Right lobe of liver (tissue), 6 donors: ENCODE measurements around the gene GTPBP8. TPM values are rescaled to one million over a fixed set of nuclear protein-coding genes. Genes with fewer than 3 reads are reported as not detected.

Experiments used
- ATAC-seq, 4 donors: fragments of 200-7000 bp; cut with Tn5 transposase; one replicate each; pipeline ENCODE4 v1.9.1; 2020; ENCODE audit warnings: mild to moderate bottlenecking in 4 of 4, moderate library complexity in 4 of 4
- DNase-seq, 3 donors: peaks; one replicate each; pipeline ENCODE4 v3.0.0-alpha.2; 2020
- H3K27ac ChIP-seq, 3 donors: fragments of 200-600 bp; one replicate each; pipeline ENCODE4 v1.8.0; 2022
- H3K27me3 ChIP-seq, 2 donors: fragments of 200-600 bp; one replicate each; pipeline ENCODE4 v1.8.0; 2022
- H3K36me3 ChIP-seq, 4 donors: fragments of 200-600 bp; sonication (generic) in 1 of 4; one replicate each; pipeline versions ENCODE4 v1.5.1 to v1.8.0; 2017 to 2022; ENCODE audit warnings: control low read depth in 1 of 4
- H3K4me1 ChIP-seq, 4 donors: fragments of 200-600 bp; sonication (generic) in 1 of 4; one replicate each; pipeline versions ENCODE4 v1.5.1 to v1.8.0; 2017 to 2022; ENCODE audit warnings: control low read depth in 1 of 4
- H3K4me3 ChIP-seq, 3 donors: fragments of 200-600 bp; one replicate each; pipeline ENCODE4 v1.8.0; 2022
- H3K9me3 ChIP-seq, 4 donors: fragments of 200-600 bp; sonication (generic) in 1 of 4; one replicate each; pipeline versions ENCODE4 v1.5.1 to v1.8.0; 2017 to 2022; ENCODE audit warnings: control low read depth in 1 of 4
- CTCF ChIP-seq, 4 donors: fragments of 200-600 bp in 3 of 4; fragments of 450-650 bp in 1 of 4; IDR thresholded peaks; one replicate each; pipeline versions ENCODE4 v1.5.1 to v1.8.0; 2016 to 2022; ENCODE audit warnings: antibody characterized with exemption in 4 of 4, mild to moderate bottlenecking in 2 of 4
- POLR2A ChIP-seq: fragments of 450-650 bp; IDR thresholded peaks from one replicate; pipeline ENCODE4 v1.6.1; 2017; ENCODE audit warnings: antibody characterized with exemption, mild to moderate bottlenecking
- WGBS: methylation state at CpG from one replicate; pipeline ENCODE4 v1.1.6; 2018; ENCODE audit warnings: low coverage, low lambda C conversion rate; ENCODE audit not compliant: insufficient coverage; ENCODE audit errors: missing lambda C conversion rate; 5-methylcytosine and 5-hydroxymethylcytosine counted together
- intact Hi-C, 2 donors: fragments of 100-400 bp; cut with DNase I; formaldehyde crosslinking; loops; one replicate each; pipeline versions ENCODE4 v1.11.2 to v1.14.1; 2022
- total RNA-seq, 6 experiments: library from RNA; depleted of rRNA in 2 of 6; stranded (reverse); fragments of >200 nt in 2 of 6; fragmentation: NEBNext Ultra II Directional in 3 of 6; extraction: Animal tissue kit (Norgen Biotek cat#: 25700) in 3 of 6; gene quantifications; one replicate each; pipeline versions ENCODE4 v1.1.0 to v1.2.4, GENCODE V29; 2016 to 2023
- donor health status: DM: no; HTN: yes; CAD: no.
- donor health status: DM: no; HTN: no; CAD: no.
- donor health status: DM: no; HTN: no; CAD: no.
- donor health status: DM: no; HTN: yes; CAD: no.
- donor health status: DM: no; HTN: yes; CAD: no.

GTPBP8 gene
- total RNA-seq, 6 experiments from 2014 or later, result 3.7 to 16.2 (median 7.5) TPM

GRCh38 chr3:112972158-112972557 lies 18.6 kb upstream of the GTPBP8 start:
- no peak for DNase-seq
- Histone ChIP-seq H3K9me3 (no peaks in the 10 kb centered on the region), H3K27ac (no peak overlapping the region), H3K4me1 (no peaks in the 10 kb centered on the region), H3K36me3 (no peaks in the 10 kb centered on the region), H3K27me3 (no peaks in the 10 kb centered on the region), H3K4me3 (no peak overlapping the region)
- no peak for ATAC-seq
- intact Hi-C loops, result no loop called here
- TF ChIP-seq CTCF (IDR thresholded peaks at IDR 0.05) (no peak), POLR2A (no peak)

DNA sequence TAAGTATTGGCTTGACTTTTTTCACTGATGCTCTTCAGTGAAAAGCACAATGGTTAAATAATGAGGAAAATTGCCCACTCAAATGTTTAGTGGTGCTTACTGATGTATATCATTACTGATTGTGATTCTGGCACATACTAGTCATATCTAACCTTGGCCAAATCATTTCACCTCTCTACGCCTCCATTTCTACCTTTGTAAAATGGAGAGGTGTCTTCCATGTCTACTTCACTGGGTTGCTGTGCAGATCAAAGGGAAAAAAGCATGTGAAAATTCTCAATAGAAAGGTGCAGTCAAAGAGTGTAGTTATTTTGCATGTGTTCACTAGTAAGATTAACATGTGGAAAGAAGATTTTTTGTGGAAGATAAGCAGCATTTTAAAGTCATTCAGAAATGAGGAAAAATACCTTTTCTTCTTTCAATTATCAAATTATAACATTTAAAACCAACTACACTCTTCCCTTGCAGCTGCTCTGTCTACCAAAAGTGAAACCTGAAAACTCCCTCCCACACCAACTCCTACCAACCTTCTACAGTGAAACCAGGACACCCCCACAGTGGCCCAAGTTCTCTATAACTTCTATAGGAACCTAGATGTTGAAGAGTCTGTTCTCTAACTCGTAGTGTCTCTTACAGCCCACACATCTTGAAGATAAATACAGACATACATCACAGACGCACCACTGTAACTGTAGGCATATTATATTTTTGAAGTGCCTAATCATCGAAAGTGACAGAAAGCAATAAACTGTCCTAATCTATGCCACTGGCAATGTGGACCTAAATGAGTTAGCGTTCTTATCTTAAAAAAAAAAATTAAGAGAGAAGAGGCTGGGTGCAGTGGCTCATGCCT lies 17.2 kb upstream of the GTPBP8 start:
- Histone ChIP-seq H3K27me3 (no peaks in the 10 kb centered on the region), H3K4me3 (peak overlapping the region in 2 of 3 donors; percentile 1 to 15), H3K36me3 (no peaks in the 10 kb centered on the region), H3K27ac (peak overlapping the region in 2 of 3 donors; percentile 21 to 37), H3K9me3 (no peaks in the 10 kb centered on the region), H3K4me1 (no peaks in the 10 kb centered on the region)
- WGBS, result 34% methylated on average over 5 of the region's 5 CpGs
- TF ChIP-seq CTCF (IDR thresholded peaks at IDR 0.05), result no peak
- TF ChIP-seq POLR2A, result no peak
- ATAC-seq, result peak; percentile 29 to 64 (median 60)
- intact Hi-C loops, result no loop called here
- no peak for DNase-seq

GRCh38 chr3:112974178-112974517 lies 16.6 kb upstream of the GTPBP8 start:
- no peaks in the 10 kb centered on the region for H3K27me3 ChIP-seq
- H3K36me3 ChIP-seq, result no peaks in the 10 kb centered on the region
- ATAC-seq, result peak in 3 of 4 donors; percentile 28 to 46 (median 36)
- H3K27ac ChIP-seq, result peak overlapping the region in 2 of 3 donors; percentile 21 to 37
- H3K4me3 ChIP-seq, result peak overlapping the region in 2 of 3 donors; percentile 1 to 15
- no peaks in the 10 kb centered on the region for H3K9me3 ChIP-seq
- no peak for TF ChIP-seq CTCF (IDR thresholded peaks at IDR 0.05)
- TF ChIP-seq POLR2A, result no peak
- intact Hi-C loops, result no loop called here
- WGBS, result 41% methylated on average over 2 of the region's 2 CpGs
- no peaks in the 10 kb centered on the region for H3K4me1 ChIP-seq
- DNase-seq, result no peak

DNA sequence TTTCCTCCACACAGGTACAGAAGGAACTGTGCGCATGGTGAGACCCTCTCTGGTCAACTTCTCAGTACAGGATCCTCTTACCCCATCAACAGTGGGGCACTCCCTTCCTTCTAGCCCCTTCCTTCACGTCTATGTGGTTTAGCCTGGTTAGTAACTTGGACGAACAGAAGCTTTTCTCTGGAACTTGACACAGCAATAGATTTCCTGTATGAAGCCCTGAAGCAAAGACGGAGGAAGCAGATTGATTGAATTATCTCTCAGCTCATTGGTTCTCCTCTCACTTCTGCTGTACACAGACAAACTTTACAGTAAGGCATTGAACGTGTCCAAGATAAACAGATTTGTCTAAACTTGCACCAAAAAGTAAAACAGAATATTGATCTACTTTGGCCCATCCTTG lies 15.9 kb upstream of the GTPBP8 start, which contains the start of gene CD200R1:
Gene CD200R1, minus strand, starts transcription at position 210 of the 400 bp plus-strand sequence. CDS start 246 bp downstream, outside the sequence.
- no peaks in the 10 kb centered on the region for H3K4me1 ChIP-seq
- no peaks in the 10 kb centered on the region for H3K27me3 ChIP-seq
- H3K4me3 ChIP-seq, result peak within 1 kb of the TSS in 2 of 3 donors; percentile 1 to 15
- no peak for DNase-seq
- WGBS, result 29% methylated on average over 5 of the region's 5 CpGs
- no peaks in the 10 kb centered on the region for H3K36me3 ChIP-seq
- peak within 1 kb of the TSS in 2 of 3 donors; percentile 21 to 37 for H3K27ac ChIP-seq
- TF ChIP-seq CTCF (IDR thresholded peaks at IDR 0.05) (no peak), POLR2A (no peak)
- peak; percentile 49 to 65 (median 54) for ATAC-seq
- H3K9me3 ChIP-seq, result no peaks in the 10 kb centered on the region
- intact Hi-C loops, result no loop called here
